GM12878 (cell line): ENCODE data around the gene RALGAPA2. TPM values are rescaled to one million over a fixed set of nuclear protein-coding genes. Genes with fewer than 3 reads are reported as not detected.

ENCODE experiments used
- ATAC-seq: fragments of 200-7000 bp; cut with Tn5 transposase; 3 replicates; pipeline ENCODE4 v1.9.1; 2020; ENCODE audit warnings: mild to moderate bottlenecking, moderate library complexity
- BruUV-seq: library from RNA; stranded (reverse); fragments of 400-500 nt; replicated peaks from 2 replicates; lab custom pipeline; 2021; lab: Mats Ljungman, UMichigan
- CTCF ChIA-PET: fragments of 300-600 bp; sonication (Branson Sonifier 250); formaldehyde crosslinking; extraction: SDS; loops from one replicate; lab custom pipeline; 2021; ENCODE audit warnings: inconsistent platforms; lab: Yijun Ruan, JAX
- POLR2A ChIA-PET: fragments of 350-600 bp; formaldehyde crosslinking; extraction: SDS; loops from one replicate; lab custom pipeline; 2021; ENCODE audit warnings: inconsistent platforms; lab: Charles Lee
- RAD21 ChIA-PET: fragments of 300-600 bp; sonication (Branson Sonifier 250); formaldehyde crosslinking; loops from one replicate; lab custom pipeline; 2023; ENCODE audit warnings: antibody characterized with exemption; ENCODE audit not compliant: unreplicated experiment; lab: Charles Lee
- SMC1A ChIA-PET: fragments of 300-600 bp; sonication (Branson Sonifier 250); formaldehyde crosslinking; loops from one replicate; lab custom pipeline; 2023; ENCODE audit not compliant: unreplicated experiment, uncharacterized antibody; lab: Charles Lee
- DNase-seq: peaks from one replicate; pipeline ENCODE4 v3.0.0-alpha.2; 2011; ENCODE audit warnings: low read depth, low spot score
- FAIRE-seq: peaks from 3 replicates; lab custom pipeline; 2011; peaks lifted over from hg19 to GRCh38; lab: Jason Lieb, UNC
- H2AFZ ChIP-seq: 2 replicates; pipeline ENCODE4 v1.6.0; 2011; ENCODE audit warnings: low read depth, low read length, control low read depth; ENCODE audit not compliant: control insufficient read depth
- H3K27ac ChIP-seq: 2 replicates; pipeline ENCODE4 v1.5.1; 2011; ENCODE audit warnings: control low read depth; ENCODE audit not compliant: control insufficient read depth, insufficient read depth
- H3K27me3 ChIP-seq, 2 experiments: replicated peaks in 1 of 2; 2 replicates each; pipeline versions ENCODE4 v1.6.0 to v1.6.1; 2011; ENCODE audit warnings: low read length in 1 of 2; ENCODE audit not compliant: control insufficient read depth in 2 of 2, insufficient read depth in 2 of 2
- H3K36me3 ChIP-seq, 2 experiments: 2 replicates each; pipeline ENCODE4 v1.5.1; 2011; ENCODE audit warnings: low read length in 1 of 2; ENCODE audit not compliant: control insufficient read depth in 2 of 2, insufficient read depth in 2 of 2
- H3K4me1 ChIP-seq: 2 replicates; pipeline ENCODE4 v1.6.1; 2011; ENCODE audit warnings: mild to moderate bottlenecking, low read length, moderate library complexity, mixed read lengths; ENCODE audit not compliant: control insufficient read depth, insufficient read depth
- H3K4me2 ChIP-seq: 2 replicates; pipeline ENCODE4 v1.6.0; 2011; ENCODE audit warnings: control low read depth; ENCODE audit not compliant: control insufficient read depth, insufficient read depth
- H3K4me3 ChIP-seq: fragments of 200-600 bp; sonication (generic); 2 replicates; pipeline ENCODE4 v1.5.1; 2016
- H3K79me2 ChIP-seq: 2 replicates; pipeline ENCODE4 v1.6.0; 2011; ENCODE audit warnings: low read length; ENCODE audit not compliant: control insufficient read depth, insufficient read depth
- H3K9ac ChIP-seq: 2 replicates; pipeline ENCODE4 v1.8.0; 2011; ENCODE audit warnings: low read length, control low read depth, mixed read lengths; ENCODE audit not compliant: control insufficient read depth, insufficient read depth
- H3K9me3 ChIP-seq: replicated peaks from 3 replicates; pipeline ENCODE4 v1.5.1; 2011; ENCODE audit warnings: mild to moderate bottlenecking, low read length; ENCODE audit not compliant: control insufficient read depth, insufficient read depth
- H4K20me1 ChIP-seq: 2 replicates; pipeline ENCODE4 v1.6.0; 2011; ENCODE audit not compliant: control insufficient read depth, insufficient read depth
- MTA3 ChIP-seq: IDR thresholded peaks from 2 replicates; pipeline ENCODE4 v1.6.1; 2012; ENCODE audit warnings: low read length, inconsistent platforms, borderline replicate concordance
- NBN ChIP-seq: fragments of 450-650 bp; IDR thresholded peaks from 2 replicates; pipeline ENCODE4 v1.6.1; 2016
- SPI1 ChIP-seq: IDR thresholded peaks from 2 replicates; pipeline ENCODE4 v1.6.1; 2011; ENCODE audit warnings: low read depth, mild to moderate bottlenecking, low read length, moderate library complexity, borderline replicate concordance; ENCODE audit not compliant: insufficient read depth
- WGBS: methylation state at CpG from one replicate; pipeline ENCODE4 v1.1.6; 2016; ENCODE audit warnings: low lambda C conversion rate; ENCODE audit not compliant: insufficient replicate concordance, insufficient coverage; ENCODE audit errors: missing lambda C conversion rate; 5-methylcytosine and 5-hydroxymethylcytosine counted together
- in situ Hi-C: fragments of 300-500 bp; cut with MboI; formaldehyde crosslinking; loops from 9 replicates; pipeline ENCODE4 v1.14.3; 2018; ENCODE audit warnings: mixed read lengths
- intact Hi-C: fragments of 100-400 bp; cut with micrococcal nuclease; formaldehyde crosslinking; loops from one replicate; pipeline ENCODE4 v1.14.2; 2022; ENCODE audit not compliant: unreplicated experiment
- polyA plus RNA-seq, 11 experiments: library from polyadenylated mRNA; depleted of rRNA in 4 of 11; unstranded in 6 of 11; stranded (reverse) in 5 of 11; fragments of >200 nt; fragmentation: Nextera tagmentation in 4 of 11; fragmentation: Illumina TruSeq in 1 of 11; extraction: Ambion mirVana in 4 of 11; extraction: Trizol in 1 of 11; gene quantifications; 1 replicate in 1 of 11; 2 replicates in 10 of 11; pipeline versions ENCODE4 v1.2.1 to v1.2.3, GENCODE V29; 2011 to 2016; ENCODE audit warnings: inconsistent platforms in 2 of 11, missing spikeins in 2 of 11, low read depth in 1 of 11
- total RNA-seq, 4 experiments: library from RNA; depleted of rRNA in 3 of 4; stranded (reverse); fragments of >200 nt in 3 of 4; fragmentation: Illumina TruSeq in 1 of 4; extraction: Trizol in 1 of 4; gene quantifications; 2 replicates each; pipeline versions ENCODE4 v1.2.1 to v1.2.3, GENCODE V29; 2013 to 2021

RALGAPA2 gene
- total and polyA plus RNA-seq, 10 of the 15 experiments (the other 5 are each of a cell fraction or from before 2014, with no cell fraction given), result 2.9 to 29.4 (median 19.6) TPM

- intact Hi-C loops (no loop called here), in situ Hi-C loops (no loop called here)
- Histone ChIP-seq H3K4me1 (0 out of 2 replicates have a peak, but pooled peaks cover 2% of the 10 kb centered on the region), H3K79me2 (no peaks in the 10 kb centered on the region), H3K27me3 (no peaks in the 10 kb centered on the region), H3K36me3 (no peaks in the 10 kb centered on the region), H3K9me3 (no peaks in the 10 kb centered on the region), H4K20me1 (no peaks in the 10 kb centered on the region), H3K27ac (no peak overlapping the region), H2AFZ (no peak overlapping the region), H3K4me2 (peak overlapping the region; percentile 27; the same call in 1 of the 2 replicates), H3K9ac (no peak overlapping the region), H3K4me3 (no peak overlapping the region)
- TF ChIP-seq MTA3 (no peak), SPI1 (peak; percentile 3; the same call in 1 of the 2 replicates)
- DNase-seq (no peak), FAIRE-seq (no peak), ATAC-seq (no peak)
- 76% methylated on average over 4 of the region's 4 CpGs for WGBS
- ChIA-PET SMC1A (interaction anchor here (0.6 to 1.9 kb wide), 5 partner anchors 9 to 62 kb away, joined by 3 to 5 read pairs (median 4); no protein-coding TSS in a partner anchor), RAD21 (no interaction called here), POLR2A (interaction anchor here (0.7 kb wide), 1 partner anchor 9 kb away, joined by 3 read pairs; no protein-coding TSS in a partner anchor), CTCF (no interaction called here)
- BruUV-seq, result no TSS peak
Observed at GRCh38 chr20:20721489-20721888, 9.0 kb upstream of the RALGAPA2 start.

- H3K4me1 ChIP-seq, result 0 out of 2 replicates have a peak, but pooled peaks cover 2% of the 10 kb centered on the region
- in situ Hi-C loops, result no loop called here
- no peak for ATAC-seq
- no peak overlapping the region; the same call in 1 of the 2 replicates for H2AFZ ChIP-seq
- intact Hi-C loops, result no loop called here
- TF ChIP-seq NBN, result no peak
- TF ChIP-seq, all 136 proteins: peak for 0
- H3K4me2 ChIP-seq, result no peak overlapping the region
- no peaks in the 10 kb centered on the region for H3K36me3 ChIP-seq
- RAD21 ChIA-PET, result no interaction called here
- FAIRE-seq (no peak), DNase-seq (no peak)
- POLR2A ChIA-PET, result no interaction called here
- 94% methylated on average over 1 of the region's 1 CpG for WGBS
- no peak overlapping the region for H3K9ac ChIP-seq
- H3K9me3 ChIP-seq, result no peaks in the 10 kb centered on the region
- H4K20me1 ChIP-seq, result no peaks in the 10 kb centered on the region
- no peak overlapping the region for H3K27ac ChIP-seq
- SMC1A ChIA-PET, result no interaction called here
- no peaks in the 10 kb centered on the region for H3K79me2 ChIP-seq
- CTCF ChIA-PET, result no interaction called here
- H3K27me3 ChIP-seq, result no peaks in the 10 kb centered on the region
- no TSS peak for BruUV-seq
- no peak overlapping the region for H3K4me3 ChIP-seq
Observed at GRCh38 chr20:20720158-20720557, 7.7 kb upstream of the RALGAPA2 start.
